Gastrocnemius medialis (tissue), 4 donors: ENCODE results near the gene CLHC1.

ENCODE experiments used
- CTCF ChIP-seq, 5 experiments: fragments of 450-650 bp in 3 of 5; fragments of 200-600 bp in 2 of 5; sonication (generic) in 2 of 5; IDR thresholded peaks in 4 of 5; conservative IDR thresholded peaks in 1 of 5; 1 replicate in 4 of 5; 2 replicates in 1 of 5; pipeline ENCODE4 v1.5.1; 2016 to 2019; ENCODE audit warnings: antibody characterized with exemption in 5 of 5, mild to moderate bottlenecking in 3 of 5, moderate library complexity in 3 of 5
- POLR2A ChIP-seq, 2 donors: fragments of 450-650 bp; IDR thresholded peaks; one replicate each; pipeline ENCODE4 v1.6.1; 2017; ENCODE audit warnings: antibody characterized with exemption in 2 of 2, mild to moderate bottlenecking in 2 of 2, moderate library complexity in 2 of 2

GRCh38 chr2:55144922-55145820 is 86.9 kb downstream of the CLHC1 start:
- no peak for TF ChIP-seq POLR2A (IDR thresholded peaks at IDR 0.05)
- TF ChIP-seq CTCF (IDR thresholded peaks at IDR 0.05 in 4 of 5, conservative IDR thresholded peaks at IDR 0.05 in 1 of 5): no peak
